MM.1S (cell line): ENCODE results near the gene PROK2.

Source experiments
- EZH2 ChIP-seq: fragments of 300-600 bp; sonication (generic); optimal IDR thresholded peaks from 2 replicates; pipeline ENCODE3; 2017; ENCODE audit warnings: low read depth, mild to moderate bottlenecking, antibody characterized with exemption, low read length, mixed read lengths
- EZH2phosphoT487 ChIP-seq: fragments of 300-600 bp; sonication (generic); IDR thresholded peaks from 2 replicates; pipeline ENCODE4 v1.6.1; 2018; ENCODE audit warnings: antibody characterized with exemption, low read length
- TF ChIP-seq, protein P1 (sequence below): fragments of 300-600 bp; sonication (generic); IDR thresholded peaks from 2 replicates; pipeline ENCODE4 v1.5.1; 2016; ENCODE audit warnings: antibody characterized with exemption, low read length, mixed read lengths

DNA sequence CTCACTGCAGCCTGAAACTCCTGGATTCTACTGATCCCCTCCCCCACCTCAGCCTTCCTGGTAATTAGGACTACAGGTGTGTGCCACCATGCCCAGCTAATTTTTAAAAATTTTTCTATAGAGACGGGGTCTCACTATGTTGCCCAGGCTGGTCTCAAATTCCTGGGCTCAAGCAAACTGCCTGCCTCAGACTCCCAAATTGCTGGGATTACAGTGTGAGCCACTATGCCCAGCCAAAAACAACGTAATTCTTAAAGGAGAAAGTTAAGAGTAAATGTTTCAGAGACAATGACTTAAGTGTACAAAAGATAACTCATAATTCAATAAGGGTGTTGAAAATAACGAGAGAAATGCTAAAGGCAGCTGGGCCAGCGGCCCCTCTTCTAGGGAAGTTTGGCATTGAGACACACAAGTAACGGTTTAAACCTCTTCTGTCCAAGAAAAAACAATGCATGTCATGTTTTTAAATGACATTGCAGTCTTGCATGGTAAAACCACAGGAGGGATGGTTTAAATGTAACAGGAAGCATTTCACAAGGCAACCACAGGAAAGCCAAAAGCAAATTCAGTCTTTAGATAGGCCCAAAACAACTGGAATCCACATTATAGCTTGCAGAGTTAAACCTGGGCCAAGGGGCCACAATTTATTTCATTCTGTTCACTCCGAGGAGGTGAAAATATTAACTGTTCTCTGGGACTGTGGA, 5.1 kb downstream of the PROK2 start:
- TF ChIP-seq, protein P1, sequence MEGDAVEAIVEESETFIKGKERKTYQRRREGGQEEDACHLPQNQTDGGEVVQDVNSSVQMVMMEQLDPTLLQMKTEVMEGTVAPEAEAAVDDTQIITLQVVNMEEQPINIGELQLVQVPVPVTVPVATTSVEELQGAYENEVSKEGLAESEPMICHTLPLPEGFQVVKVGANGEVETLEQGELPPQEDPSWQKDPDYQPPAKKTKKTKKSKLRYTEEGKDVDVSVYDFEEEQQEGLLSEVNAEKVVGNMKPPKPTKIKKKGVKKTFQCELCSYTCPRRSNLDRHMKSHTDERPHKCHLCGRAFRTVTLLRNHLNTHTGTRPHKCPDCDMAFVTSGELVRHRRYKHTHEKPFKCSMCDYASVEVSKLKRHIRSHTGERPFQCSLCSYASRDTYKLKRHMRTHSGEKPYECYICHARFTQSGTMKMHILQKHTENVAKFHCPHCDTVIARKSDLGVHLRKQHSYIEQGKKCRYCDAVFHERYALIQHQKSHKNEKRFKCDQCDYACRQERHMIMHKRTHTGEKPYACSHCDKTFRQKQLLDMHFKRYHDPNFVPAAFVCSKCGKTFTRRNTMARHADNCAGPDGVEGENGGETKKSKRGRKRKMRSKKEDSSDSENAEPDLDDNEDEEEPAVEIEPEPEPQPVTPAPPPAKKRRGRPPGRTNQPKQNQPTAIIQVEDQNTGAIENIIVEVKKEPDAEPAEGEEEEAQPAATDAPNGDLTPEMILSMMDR = no peak
- no peak for TF ChIP-seq EZH2phosphoT487
- no peak for TF ChIP-seq EZH2
